Muscle layer of colon (tissue), 2 donors: ENCODE measurements around the gene LSMEM2.
A peak's percentile ranks its signal among the peaks of the same experiment; 100 is the strongest.
"Not testable (repeated sequence)": the region's sequence is repeated elsewhere in the genome, so short reads cannot be mapped to it uniquely, and the experiment has no call there.

Experiments
- H3K27ac ChIP-seq: one replicate; pipeline ENCODE4 v1.7.0; 2013; ENCODE audit warnings: low read depth, mild to moderate bottlenecking, low read length, moderate library complexity
- H3K27me3 ChIP-seq, 2 donors: one replicate each; pipeline ENCODE4 v1.7.0; 2013; ENCODE audit warnings: low read length in 2 of 2, mild to moderate bottlenecking in 2 of 2; ENCODE audit not compliant: insufficient read depth in 2 of 2, control insufficient read depth in 1 of 2
- H3K36me3 ChIP-seq: one replicate; pipeline ENCODE4 v1.7.0; 2013; ENCODE audit warnings: mild to moderate bottlenecking, low read length; ENCODE audit not compliant: insufficient read depth
- H3K4me1 ChIP-seq: one replicate; pipeline ENCODE4 v1.7.0; 2013; ENCODE audit warnings: mild to moderate bottlenecking, low read length; ENCODE audit not compliant: insufficient read depth
- H3K4me3 ChIP-seq, 2 donors: one replicate each; pipeline ENCODE4 v1.7.0; 2013; ENCODE audit warnings: low read length in 2 of 2, low read depth in 1 of 2, mild to moderate bottlenecking in 1 of 2, moderate library complexity in 1 of 2
- H3K9ac ChIP-seq: one replicate; pipeline ENCODE4 v1.7.0; 2013; ENCODE audit warnings: low read length
- H3K9me3 ChIP-seq: one replicate; pipeline ENCODE4 v1.7.0; 2013; ENCODE audit warnings: mild to moderate bottlenecking, low read length
- donor health status: abdominal sarcoma.
- donor health status: Adenocarcinoma of cecum.

Gene LSMEM2

DNA sequence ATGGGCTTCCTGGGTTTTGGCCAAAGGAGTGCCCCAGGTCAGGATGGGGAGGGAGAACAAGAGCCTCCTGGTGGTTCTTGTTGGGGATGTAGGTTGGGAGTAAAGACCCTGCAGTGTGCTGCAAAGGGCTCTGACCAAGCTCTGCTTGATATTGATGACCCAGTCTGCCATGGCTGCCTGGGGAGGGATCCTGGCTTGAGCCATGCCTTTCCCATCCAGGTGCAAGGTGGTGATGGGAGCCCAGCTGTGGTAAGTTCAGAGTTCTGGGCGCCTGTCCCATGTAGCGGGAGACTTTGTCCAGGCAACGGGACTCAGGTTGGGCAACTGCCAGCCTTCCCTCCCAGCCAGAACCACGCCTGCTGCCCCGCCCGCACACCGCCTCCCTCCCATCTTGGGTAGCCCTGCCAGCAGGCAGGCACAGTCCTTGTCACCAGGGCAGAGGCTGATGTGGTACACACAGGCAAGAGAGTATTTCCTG is 40.3 kb upstream of the LSMEM2 start:
- Histone ChIP-seq H3K9ac (peak overlapping the region; percentile 98), H3K4me1 (peaks cover 64% of the 10 kb centered on the region), H3K36me3 (peaks cover 4% of the 10 kb centered on the region), H3K27me3 (no peaks in the 10 kb centered on the region), H3K4me3 (peak overlapping the region; percentile 62 to 96), H3K27ac (peak overlapping the region; percentile 91), H3K9me3 (no peaks in the 10 kb centered on the region)

DNA sequence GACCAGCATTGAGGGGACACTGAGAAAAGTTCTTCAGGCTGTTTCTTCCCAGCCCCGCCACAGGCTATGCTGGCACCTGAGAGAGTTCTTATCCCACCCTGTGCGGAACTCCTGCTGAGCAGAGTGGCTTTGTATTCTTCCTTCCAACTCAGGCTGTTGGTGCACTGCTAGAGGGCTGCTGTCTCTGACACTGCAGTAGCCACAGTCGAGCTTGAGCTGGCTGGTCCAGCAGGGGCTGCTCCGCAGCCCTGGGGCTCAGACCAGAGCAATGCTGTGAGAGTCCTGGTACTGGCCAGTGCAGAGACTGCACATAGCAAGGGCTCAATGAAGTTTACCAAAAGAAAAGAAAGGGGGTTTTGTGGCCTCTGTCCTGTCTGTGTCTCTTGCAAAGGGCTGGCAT is 39.2 kb upstream of the LSMEM2 start:
- peak overlapping the region in 1 of 2 donors; percentile 1 for H3K4me3 ChIP-seq
- peak overlapping the region; percentile 32 for H3K9ac ChIP-seq
- peaks cover 4% of the 10 kb centered on the region for H3K36me3 ChIP-seq
- H3K9me3 ChIP-seq: no peaks in the 10 kb centered on the region
- peaks cover 69% of the 10 kb centered on the region for H3K4me1 ChIP-seq
- peak overlapping the region; percentile 91 for H3K27ac ChIP-seq
- H3K27me3 ChIP-seq: no peaks in the 10 kb centered on the region

DNA sequence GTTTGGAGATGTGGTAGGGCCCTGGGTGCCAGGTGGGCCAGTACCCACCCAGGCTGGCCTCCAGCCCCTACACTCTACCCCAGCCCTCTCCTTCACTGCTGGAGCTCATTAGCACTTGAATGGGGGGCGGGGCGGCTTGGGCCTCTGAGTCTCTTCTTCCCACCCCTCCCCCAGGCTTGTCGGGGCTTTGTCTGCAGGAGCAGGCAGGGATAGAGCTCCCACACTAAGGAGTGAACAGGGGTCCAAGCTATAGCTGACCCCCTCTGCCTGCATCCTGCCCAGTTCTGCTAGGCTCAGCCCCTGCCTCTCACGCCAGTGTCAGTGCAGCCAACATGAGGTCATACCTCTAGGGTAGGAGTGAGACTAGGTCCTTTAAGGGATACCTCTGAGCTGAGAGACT is 37.7 kb upstream of the LSMEM2 start:
- no peak overlapping the region for H3K9ac ChIP-seq
- no peaks in the 10 kb centered on the region for H3K9me3 ChIP-seq
- peaks cover 4% of the 10 kb centered on the region for H3K36me3 ChIP-seq
- H3K27ac ChIP-seq: peak overlapping the region; percentile 14
- peaks cover 72% of the 10 kb centered on the region for H3K4me1 ChIP-seq
- no peaks in the 10 kb centered on the region for H3K27me3 ChIP-seq
- no peak overlapping the region for H3K4me3 ChIP-seq

DNA sequence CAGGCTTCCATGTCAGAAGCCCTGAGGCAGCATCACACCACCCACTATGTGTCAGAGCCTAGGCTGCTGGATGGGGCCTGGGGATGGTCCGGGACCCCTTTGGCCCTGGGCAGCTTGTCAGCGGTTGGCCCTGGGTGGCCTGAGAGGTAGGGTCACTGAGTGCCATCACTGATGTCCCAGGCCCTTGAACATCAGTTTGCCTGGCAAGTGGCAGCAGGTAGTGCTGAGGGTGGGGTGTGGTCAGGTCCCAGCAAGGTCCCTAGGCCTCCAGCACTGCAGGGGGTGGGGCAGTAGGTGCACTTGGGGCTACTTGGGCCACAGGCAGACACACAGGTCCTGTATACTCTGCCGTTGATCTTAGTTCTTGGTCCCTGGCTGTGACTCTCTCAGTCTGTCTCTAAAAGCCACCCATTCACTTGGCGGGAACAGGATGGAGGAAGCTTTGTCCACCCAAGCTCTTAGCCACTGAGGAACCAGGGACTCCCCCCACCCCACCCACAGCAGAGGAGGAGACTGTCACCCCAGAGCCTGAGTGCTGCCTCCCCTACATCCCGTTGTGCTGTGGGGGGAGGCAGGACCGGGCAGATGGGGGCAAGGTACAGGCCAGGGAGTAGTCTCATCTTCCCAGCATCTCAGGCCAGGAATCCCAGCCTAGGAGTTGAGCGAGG is 37.0 kb upstream of the LSMEM2 start:
- no peaks in the 10 kb centered on the region for H3K27me3 ChIP-seq
- peak overlapping the region; percentile 50 for H3K27ac ChIP-seq
- H3K4me1 ChIP-seq: peaks cover 79% of the 10 kb centered on the region
- H3K9me3 ChIP-seq: no peaks in the 10 kb centered on the region
- H3K36me3 ChIP-seq: peaks cover 4% of the 10 kb centered on the region
- peak overlapping the region in 1 of 2 donors; percentile 25 for H3K4me3 ChIP-seq
- no peak overlapping the region for H3K9ac ChIP-seq

DNA sequence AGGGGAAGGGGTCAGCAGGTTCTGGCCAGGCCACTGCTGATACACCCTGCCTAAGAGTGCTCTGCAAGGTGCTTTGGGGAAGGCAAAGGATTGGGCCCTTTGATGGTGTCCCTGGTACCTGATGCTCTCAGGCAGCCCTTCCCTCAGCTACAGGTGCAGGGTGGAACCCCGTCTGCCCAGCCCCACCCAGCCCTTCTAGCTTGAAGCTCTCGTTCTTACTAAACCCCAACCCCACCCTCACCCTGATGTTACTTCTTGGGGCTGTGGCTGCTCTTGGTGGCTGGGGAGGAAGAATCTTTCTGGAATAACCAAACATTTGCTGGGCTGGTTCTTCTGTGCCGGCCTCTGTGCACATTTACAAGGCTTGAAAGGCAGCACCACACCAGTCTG is 36.5 kb upstream of the LSMEM2 start:
- H3K27ac ChIP-seq: peak overlapping the region; percentile 50
- H3K4me1 ChIP-seq: peaks cover 84% of the 10 kb centered on the region
- H3K9ac ChIP-seq: no peak overlapping the region

DNA sequence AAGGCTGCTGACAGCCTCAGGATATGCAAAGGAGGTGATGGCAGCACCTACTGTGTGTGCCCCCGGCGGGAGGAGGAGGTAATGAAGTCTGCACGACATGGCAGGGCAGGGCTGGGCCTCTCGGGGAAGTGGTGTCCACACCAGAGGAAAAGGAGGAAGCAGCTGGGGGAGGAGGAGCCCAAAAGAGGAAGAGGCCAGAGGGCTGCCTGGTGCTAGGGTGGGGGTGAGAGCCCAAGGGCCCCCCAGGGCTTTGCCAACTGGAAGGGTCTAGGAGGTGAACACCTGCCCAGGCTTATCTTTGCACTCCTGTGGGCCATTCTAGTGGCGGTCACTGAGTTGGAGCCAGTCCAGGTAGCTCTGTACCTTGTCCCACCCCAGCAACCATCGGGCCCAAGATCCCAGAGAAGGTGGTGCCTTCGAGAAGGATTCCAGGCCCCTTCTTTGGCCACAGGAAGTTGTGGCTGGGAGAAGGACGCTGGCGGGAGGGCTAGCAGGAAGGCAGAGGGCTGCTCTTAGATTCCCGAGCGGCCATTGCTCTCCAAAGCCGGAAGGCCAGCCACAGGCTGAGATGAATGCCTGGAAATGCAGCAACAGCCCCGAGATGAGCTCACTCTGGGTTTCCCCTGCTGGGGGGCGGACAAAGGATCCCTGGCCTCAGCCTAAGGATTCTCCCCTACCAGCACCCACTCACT is 35.9 kb upstream of the LSMEM2 start:
- peaks cover 87% of the 10 kb centered on the region for H3K4me1 ChIP-seq
- peaks cover 13% of the 10 kb centered on the region for H3K36me3 ChIP-seq
- no peaks in the 10 kb centered on the region for H3K9me3 ChIP-seq
- H3K27ac ChIP-seq: peak overlapping the region; percentile 59
- H3K4me3 ChIP-seq: peak overlapping the region in 1 of 2 donors; percentile 31
- H3K9ac ChIP-seq: peak overlapping the region; percentile 11
- H3K27me3 ChIP-seq: no peaks in the 10 kb centered on the region

More for the DNA sequence above, 36.5 kb upstream of the LSMEM2 start:
- no peaks in the 10 kb centered on the region for H3K9me3 ChIP-seq
- no peaks in the 10 kb centered on the region for H3K27me3 ChIP-seq
- H3K36me3 ChIP-seq: peaks cover 7% of the 10 kb centered on the region
- H3K4me3 ChIP-seq: no peak overlapping the region

DNA sequence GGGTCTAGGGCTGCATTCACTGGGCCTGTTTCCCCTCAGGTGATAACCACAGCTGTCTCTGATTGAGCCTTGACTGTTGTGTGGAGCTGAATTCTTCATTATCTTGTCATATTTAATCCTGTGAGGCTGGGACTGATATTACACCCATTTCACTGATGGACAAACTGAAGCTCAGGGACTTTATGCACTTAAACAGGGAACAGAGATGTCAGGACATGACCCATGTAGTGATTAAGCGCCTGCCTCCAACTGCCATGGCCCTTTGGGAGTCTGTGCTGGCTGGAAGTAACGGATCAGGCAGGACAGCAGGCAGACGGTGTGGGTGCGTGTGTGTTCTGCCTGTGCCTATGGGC is 35.4 kb upstream of the LSMEM2 start:
- H3K9ac ChIP-seq: peak overlapping the region; percentile 11

DNA sequence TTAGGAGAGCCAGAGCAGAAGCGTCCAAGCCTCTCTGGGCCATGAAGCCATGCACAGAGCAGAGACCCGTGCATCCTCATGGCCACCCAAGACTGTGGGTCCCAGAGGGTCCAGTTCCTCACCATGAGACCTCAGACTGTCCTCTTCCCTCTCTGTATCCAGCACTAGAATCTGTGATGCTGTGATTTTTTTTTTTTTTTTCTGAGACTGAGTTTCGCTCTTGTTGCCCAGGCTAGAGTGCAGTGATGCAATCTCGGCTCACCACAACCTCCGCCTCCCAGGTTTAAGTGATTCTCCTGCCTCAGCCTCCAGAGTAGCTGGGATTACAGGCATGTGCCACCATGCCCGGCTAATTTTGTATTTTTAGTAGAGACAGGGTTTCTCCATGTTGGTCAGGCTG is 34.1 kb upstream of the LSMEM2 start:
- H3K9ac ChIP-seq, H3K36me3 ChIP-seq, H3K27me3 ChIP-seq, H3K4me3 ChIP-seq, H3K27ac ChIP-seq, H3K9me3 ChIP-seq: not testable (repeated sequence)
- peaks cover 87% of the 10 kb centered on the region for H3K4me1 ChIP-seq

More for the DNA sequence above, 35.4 kb upstream of the LSMEM2 start:
- Histone ChIP-seq H3K27ac (peak overlapping the region; percentile 59), H3K27me3 (no peaks in the 10 kb centered on the region), H3K9me3 (no peaks in the 10 kb centered on the region), H3K4me3 (no peak overlapping the region), H3K36me3 (peaks cover 13% of the 10 kb centered on the region), H3K4me1 (peaks cover 87% of the 10 kb centered on the region)

DNA sequence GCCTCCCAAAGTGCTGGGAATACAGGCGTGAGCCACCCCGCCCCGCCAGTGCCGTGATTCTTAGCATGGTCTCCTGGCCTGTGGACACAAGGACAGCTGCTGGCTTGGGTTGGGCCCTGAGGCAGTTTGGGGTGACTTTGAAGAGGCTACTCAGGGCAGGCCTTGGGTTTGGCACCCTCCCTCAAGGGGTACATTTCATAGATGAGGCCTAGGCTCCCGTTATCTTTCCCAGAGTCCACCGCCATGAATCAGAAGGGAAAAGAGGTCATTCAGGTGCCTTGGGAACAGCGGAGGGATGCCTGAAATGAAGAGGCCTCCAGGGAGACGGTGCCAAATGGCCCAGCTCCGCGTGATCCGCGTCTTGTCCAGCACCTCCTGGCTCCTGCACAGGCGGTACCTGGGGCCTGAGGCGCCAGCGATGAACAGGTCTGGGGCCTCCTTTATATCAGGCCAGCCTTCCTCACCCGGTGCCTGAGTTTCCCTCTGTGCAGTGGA is 33.6 kb upstream of the LSMEM2 start:
- Histone ChIP-seq H3K4me3 (peak overlapping the region in 1 of 2 donors; percentile 54), H3K36me3 (peaks cover 8% of the 10 kb centered on the region), H3K9me3 (no peaks in the 10 kb centered on the region), H3K4me1 (peaks cover 87% of the 10 kb centered on the region), H3K9ac (peak overlapping the region; percentile 34), H3K27me3 (no peaks in the 10 kb centered on the region), H3K27ac (peak overlapping the region; percentile 18)

DNA sequence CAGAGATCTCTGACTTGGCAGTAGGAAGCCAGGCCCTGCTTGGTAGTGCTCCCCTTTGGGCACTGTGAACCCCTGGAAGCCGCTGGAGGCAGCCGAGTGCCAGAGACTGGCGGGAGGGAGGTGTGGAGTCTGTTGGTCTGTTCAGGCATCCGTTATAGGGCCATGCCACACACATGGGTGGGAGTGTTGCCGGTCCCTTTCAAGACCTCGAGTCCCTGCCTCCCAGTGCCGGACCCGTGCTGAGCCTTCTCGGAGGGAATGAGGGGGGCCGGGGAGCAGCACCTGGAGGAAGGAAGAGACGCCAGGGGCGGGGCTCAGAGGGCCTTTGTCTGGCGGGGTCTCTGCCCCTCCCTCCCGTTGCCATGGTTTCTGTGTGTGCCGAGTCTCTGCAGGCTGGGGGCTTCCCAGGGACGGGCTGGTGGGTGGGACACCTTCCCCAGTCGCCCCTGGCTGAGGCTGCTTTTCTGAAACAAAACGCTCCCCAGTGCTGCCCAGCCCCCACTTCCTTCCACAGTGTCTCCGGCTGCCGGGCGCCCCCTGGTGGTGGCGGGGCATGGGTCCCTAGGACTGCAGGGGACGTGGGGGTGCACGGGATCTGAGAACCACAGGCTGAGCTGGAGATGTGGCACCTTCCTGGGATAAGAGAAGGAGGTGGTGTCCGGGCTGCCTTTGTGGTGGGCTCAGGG is 32.9 kb upstream of the LSMEM2 start:
- Histone ChIP-seq H3K9ac (peak overlapping the region; percentile 34), H3K27me3 (no peaks in the 10 kb centered on the region), H3K9me3 (no peaks in the 10 kb centered on the region), H3K4me3 (peak overlapping the region; percentile 3 to 54), H3K27ac (peak overlapping the region; percentile 18), H3K36me3 (peaks cover 10% of the 10 kb centered on the region), H3K4me1 (peaks cover 85% of the 10 kb centered on the region)

DNA sequence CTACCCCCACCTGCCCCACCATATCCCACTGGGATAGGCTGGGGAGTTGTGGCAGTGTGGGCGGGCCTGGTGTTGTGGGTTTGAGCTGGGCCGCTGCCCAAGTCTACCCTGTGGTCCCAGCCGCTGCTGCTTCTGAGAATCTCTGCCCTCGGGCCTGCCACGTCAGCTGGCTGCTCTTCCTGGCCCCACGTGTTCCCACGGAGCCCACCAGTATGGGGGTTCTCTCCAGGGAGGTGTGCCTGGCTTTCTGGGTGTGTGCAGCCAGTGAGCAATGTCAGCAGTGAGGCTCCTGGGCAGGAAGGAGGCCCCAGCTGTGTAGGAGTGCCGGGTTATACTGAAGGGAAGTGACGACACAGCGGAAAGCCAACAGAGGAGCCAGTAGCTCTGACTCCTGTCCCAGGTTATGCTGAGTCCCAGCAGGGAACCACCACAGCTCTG is 32.4 kb upstream of the LSMEM2 start:
- Histone ChIP-seq H3K9ac (no peak overlapping the region), H3K4me3 (peak overlapping the region; percentile 1 to 54), H3K4me1 (peaks cover 85% of the 10 kb centered on the region), H3K36me3 (peaks cover 15% of the 10 kb centered on the region), H3K27ac (peak overlapping the region; percentile 18), H3K9me3 (no peaks in the 10 kb centered on the region), H3K27me3 (no peaks in the 10 kb centered on the region)
